Measurements from ENCODE around the gene NTPCR.

DNA sequence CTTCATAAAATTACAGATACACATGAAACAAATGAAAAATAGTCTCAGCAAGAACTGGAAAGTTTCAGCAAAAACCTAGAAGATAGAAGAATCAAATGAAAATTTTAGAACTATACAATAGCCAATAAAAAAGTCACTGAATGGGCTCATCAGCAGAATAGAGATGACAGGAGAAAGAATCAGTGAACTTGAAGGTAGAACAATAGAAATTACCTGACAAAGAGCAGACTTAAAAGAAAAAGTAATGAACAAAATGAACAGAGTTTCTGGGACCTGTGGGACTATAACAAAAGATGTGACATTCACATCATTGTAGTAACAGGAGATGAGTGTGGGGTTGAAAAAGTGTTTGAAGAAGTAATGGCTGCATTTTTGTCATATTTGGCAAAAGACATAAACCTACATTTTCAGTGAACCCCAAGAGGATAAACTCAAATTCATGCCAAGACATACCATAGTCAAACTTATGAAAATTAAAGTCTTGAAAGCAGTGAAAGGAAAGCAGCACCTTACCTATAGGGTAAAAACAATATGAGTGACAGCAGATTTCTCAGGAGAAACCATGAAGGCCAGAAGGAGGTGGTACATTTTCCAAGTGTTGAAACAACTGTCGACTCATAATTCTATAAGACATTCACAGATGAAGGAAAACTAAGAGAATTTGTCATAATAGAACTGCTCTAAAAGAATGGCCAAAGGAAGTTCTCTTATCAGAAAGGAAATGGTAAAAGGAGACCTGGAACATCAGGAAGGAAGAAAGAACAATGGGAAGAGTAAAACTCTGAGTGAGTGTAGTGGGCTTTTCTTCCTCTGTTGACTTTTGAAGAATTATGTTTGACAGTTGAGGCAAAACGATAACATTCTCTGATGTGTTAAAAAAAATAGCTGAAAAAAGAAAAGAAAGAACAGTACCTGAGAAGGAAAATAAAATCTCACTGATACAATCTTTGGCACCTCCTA, 23.5 kb downstream of the NTPCR start:
- TF ChIP-seq, protein P1, sequence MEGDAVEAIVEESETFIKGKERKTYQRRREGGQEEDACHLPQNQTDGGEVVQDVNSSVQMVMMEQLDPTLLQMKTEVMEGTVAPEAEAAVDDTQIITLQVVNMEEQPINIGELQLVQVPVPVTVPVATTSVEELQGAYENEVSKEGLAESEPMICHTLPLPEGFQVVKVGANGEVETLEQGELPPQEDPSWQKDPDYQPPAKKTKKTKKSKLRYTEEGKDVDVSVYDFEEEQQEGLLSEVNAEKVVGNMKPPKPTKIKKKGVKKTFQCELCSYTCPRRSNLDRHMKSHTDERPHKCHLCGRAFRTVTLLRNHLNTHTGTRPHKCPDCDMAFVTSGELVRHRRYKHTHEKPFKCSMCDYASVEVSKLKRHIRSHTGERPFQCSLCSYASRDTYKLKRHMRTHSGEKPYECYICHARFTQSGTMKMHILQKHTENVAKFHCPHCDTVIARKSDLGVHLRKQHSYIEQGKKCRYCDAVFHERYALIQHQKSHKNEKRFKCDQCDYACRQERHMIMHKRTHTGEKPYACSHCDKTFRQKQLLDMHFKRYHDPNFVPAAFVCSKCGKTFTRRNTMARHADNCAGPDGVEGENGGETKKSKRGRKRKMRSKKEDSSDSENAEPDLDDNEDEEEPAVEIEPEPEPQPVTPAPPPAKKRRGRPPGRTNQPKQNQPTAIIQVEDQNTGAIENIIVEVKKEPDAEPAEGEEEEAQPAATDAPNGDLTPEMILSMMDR (IDR thresholded peaks at IDR 0.05 in 2 of 3, conservative IDR thresholded peaks at IDR 0.05 in 1 of 3; ENCODE audit: borderline replicate concordance in 1 of 3, insufficient read depth in 1 of 3, low read depth in 2 of 3, low read length in 2 of 3) = no peak
- TF ChIP-seq EZH2 (IDR thresholded peaks at IDR 0.05) (no peak), POLR2A (IDR thresholded peaks at IDR 0.05; ENCODE audit: borderline replicate concordance, extremely low read depth, insufficient read depth, insufficient read length) (no peak), SIN3A (IDR thresholded peaks at IDR 0.05; ENCODE audit: low read depth) (no peak), POLR2AphosphoS5 (IDR thresholded peaks at IDR 0.05; ENCODE audit: low read depth, low read length) (no peak), JUND (IDR thresholded peaks at IDR 0.05) (no peak), YY1 (IDR thresholded peaks at IDR 0.05; ENCODE audit: extremely low read depth, insufficient replicate concordance, low read depth, low read length) (no peak), ZNF274 (IDR thresholded peaks at IDR 0.05; ENCODE audit: low read depth, low read length) (no peak)
- TF ChIP-seq, protein P2, sequence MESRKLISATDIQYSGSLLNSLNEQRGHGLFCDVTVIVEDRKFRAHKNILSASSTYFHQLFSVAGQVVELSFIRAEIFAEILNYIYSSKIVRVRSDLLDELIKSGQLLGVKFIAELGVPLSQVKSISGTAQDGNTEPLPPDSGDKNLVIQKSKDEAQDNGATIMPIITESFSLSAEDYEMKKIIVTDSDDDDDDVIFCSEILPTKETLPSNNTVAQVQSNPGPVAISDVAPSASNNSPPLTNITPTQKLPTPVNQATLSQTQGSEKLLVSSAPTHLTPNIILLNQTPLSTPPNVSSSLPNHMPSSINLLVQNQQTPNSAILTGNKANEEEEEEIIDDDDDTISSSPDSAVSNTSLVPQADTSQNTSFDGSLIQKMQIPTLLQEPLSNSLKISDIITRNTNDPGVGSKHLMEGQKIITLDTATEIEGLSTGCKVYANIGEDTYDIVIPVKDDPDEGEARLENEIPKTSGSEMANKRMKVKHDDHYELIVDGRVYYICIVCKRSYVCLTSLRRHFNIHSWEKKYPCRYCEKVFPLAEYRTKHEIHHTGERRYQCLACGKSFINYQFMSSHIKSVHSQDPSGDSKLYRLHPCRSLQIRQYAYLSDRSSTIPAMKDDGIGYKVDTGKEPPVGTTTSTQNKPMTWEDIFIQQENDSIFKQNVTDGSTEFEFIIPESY (IDR thresholded peaks at IDR 0.05; ENCODE audit: extremely low read depth, insufficient replicate concordance, low read length) = no peak

All from HCT116 (cell line).